Measurements from ENCODE around the gene MAT2A. TPM values are rescaled to one million over a fixed set of nuclear protein-coding genes. Genes with fewer than 3 reads are reported as not detected.
A peak's percentile ranks its signal among the peaks of the same experiment; 100 is the strongest.
"Not testable (repeated sequence)": the region's sequence is repeated elsewhere in the genome, so short reads cannot be mapped to it uniquely, and the experiment has no call there.

Gene MAT2A
- total RNA-seq, 1 experiment from 2014 or later: 250 TPM

DNA sequence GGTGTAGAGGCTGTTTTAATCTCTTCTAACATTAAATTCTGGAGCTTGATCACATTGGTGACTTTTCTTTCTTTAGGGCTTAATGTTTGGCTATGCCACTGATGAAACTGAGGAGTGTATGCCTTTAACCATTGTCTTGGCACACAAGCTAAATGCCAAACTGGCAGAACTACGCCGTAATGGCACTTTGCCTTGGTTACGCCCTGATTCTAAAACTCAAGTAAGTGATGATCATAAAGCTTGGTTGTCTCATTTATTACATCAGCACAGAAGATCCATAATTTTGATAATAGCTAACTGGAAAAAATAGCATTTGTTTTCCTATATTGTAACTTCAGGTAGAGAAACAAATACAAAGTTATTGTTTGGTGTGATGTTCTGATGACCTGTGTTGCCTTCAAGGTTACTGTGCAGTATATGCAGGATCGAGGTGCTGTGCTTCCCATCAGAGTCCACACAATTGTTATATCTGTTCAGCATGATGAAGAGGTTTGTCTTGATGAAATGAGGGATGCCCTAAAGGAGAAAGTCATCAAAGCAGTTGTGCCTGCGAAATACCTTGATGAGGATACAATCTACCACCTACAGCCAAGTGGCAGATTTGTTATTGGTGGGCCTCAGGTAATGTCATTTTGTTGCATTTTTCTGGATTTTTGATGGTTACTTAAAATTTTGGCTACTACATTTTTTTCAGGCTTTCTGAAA, 2.9 kb downstream of the MAT2A start:
- H3K4me1 Mint-ChIP-seq (ENCODE audit: low read depth, unreplicated experiment): peaks cover 28% of the 10 kb centered on the region

DNA sequence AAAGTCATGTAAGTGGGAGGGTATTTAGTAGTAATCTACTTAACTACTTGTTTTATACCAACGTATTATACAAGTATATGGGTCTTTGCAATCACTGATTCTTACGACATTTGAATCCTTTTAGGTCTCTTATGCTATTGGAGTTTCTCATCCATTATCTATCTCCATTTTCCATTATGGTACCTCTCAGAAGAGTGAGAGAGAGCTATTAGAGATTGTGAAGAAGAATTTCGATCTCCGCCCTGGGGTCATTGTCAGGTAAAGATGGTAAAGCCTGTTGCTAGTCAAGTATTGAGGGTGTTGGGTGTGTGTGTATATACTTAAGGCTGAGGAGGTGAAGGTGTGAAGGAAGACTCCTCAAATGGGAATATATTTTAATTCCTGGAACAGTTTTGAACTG, 3.8 kb downstream of the MAT2A start:
- Histone ChIP-seq H3K9me3 (no peaks in the 10 kb centered on the region), H3K4me1 (no peaks in the 10 kb centered on the region; the same call in none of the 2 replicates), H3K27me3 (replicated peaks; ENCODE audit: control insufficient read depth, insufficient read depth, low read length) (no peaks in the 10 kb centered on the region), H3K36me3 (ENCODE audit: control insufficient read depth, insufficient read depth, low read length) (peaks cover 2% of the 10 kb centered on the region; the same call in 1 of the 2 replicates), H3K4me3 (ENCODE audit: low read depth, low read length) (no peak overlapping the region)
- H3K27me3 Mint-ChIP-seq (ENCODE audit: insufficient read depth, unreplicated experiment): no peaks in the 10 kb centered on the region
- ChIA-PET POLR2A (interaction anchor here (1.0 kb wide), 1 partner anchor 10 kb away, joined by 6 read pairs; no protein-coding TSS in a partner anchor), CTCF (interaction anchor here (1.0 to 1.2 kb wide), 2 partner anchors 9 to 121 kb away, joined by 3 to 4 read pairs; no protein-coding TSS in a partner anchor)
- no peak overlapping the region for H3K4me3 Mint-ChIP-seq (ENCODE audit: unreplicated experiment)
- H3K4me1 Mint-ChIP-seq (ENCODE audit: low read depth, unreplicated experiment): peaks cover 28% of the 10 kb centered on the region
- TF ChIP-seq, protein P1, sequence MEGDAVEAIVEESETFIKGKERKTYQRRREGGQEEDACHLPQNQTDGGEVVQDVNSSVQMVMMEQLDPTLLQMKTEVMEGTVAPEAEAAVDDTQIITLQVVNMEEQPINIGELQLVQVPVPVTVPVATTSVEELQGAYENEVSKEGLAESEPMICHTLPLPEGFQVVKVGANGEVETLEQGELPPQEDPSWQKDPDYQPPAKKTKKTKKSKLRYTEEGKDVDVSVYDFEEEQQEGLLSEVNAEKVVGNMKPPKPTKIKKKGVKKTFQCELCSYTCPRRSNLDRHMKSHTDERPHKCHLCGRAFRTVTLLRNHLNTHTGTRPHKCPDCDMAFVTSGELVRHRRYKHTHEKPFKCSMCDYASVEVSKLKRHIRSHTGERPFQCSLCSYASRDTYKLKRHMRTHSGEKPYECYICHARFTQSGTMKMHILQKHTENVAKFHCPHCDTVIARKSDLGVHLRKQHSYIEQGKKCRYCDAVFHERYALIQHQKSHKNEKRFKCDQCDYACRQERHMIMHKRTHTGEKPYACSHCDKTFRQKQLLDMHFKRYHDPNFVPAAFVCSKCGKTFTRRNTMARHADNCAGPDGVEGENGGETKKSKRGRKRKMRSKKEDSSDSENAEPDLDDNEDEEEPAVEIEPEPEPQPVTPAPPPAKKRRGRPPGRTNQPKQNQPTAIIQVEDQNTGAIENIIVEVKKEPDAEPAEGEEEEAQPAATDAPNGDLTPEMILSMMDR (IDR thresholded peaks at IDR 0.05; ENCODE audit: insufficient read depth in 1 of 2, low read depth in 1 of 2, low read length in 1 of 2, severe bottlenecking in 1 of 2, unreplicated experiment in 1 of 2): no peak
- no peaks in the 10 kb centered on the region for H3K9me3 Mint-ChIP-seq (ENCODE audit: unreplicated experiment)
- H3K27ac Mint-ChIP-seq (ENCODE audit: unreplicated experiment): peak overlapping the region; percentile 29
- intact Hi-C loops (cut with micrococcal nuclease; ENCODE audit: unreplicated experiment): no loop called here
- DNase-seq: no peak
- no TSS peak for BruUV-seq (replicated peaks)
- H3K36me3 Mint-ChIP-seq (ENCODE audit: insufficient read depth, unreplicated experiment): peaks cover 100% of the 10 kb centered on the region

More for the DNA sequence above, 2.9 kb downstream of the MAT2A start:
- Mint-ChIP-seq H3K9me3 (ENCODE audit: unreplicated experiment) (no peaks in the 10 kb centered on the region), H3K36me3 (ENCODE audit: insufficient read depth, unreplicated experiment) (peaks cover 93% of the 10 kb centered on the region), H3K4me3 (ENCODE audit: unreplicated experiment) (no peak overlapping the region), H3K27me3 (ENCODE audit: insufficient read depth, unreplicated experiment) (no peaks in the 10 kb centered on the region), H3K27ac (ENCODE audit: unreplicated experiment) (no peak overlapping the region)
- intact Hi-C loops (cut with micrococcal nuclease; ENCODE audit: unreplicated experiment): no loop called here
- Histone ChIP-seq H3K4me1 (peaks cover 5% of the 10 kb centered on the region), H3K36me3 (ENCODE audit: control insufficient read depth, insufficient read depth, low read length) (peaks cover 2% of the 10 kb centered on the region; the same call in 1 of the 2 replicates), H3K4me3 (ENCODE audit: low read depth, low read length) (no peak overlapping the region), H3K9me3 (no peaks in the 10 kb centered on the region), H3K27me3 (replicated peaks; ENCODE audit: control insufficient read depth, insufficient read depth, low read length) (no peaks in the 10 kb centered on the region)
- CTCF ChIA-PET: no interaction called here
- DNase-seq: no peak
- TF ChIP-seq, protein P1 (IDR thresholded peaks at IDR 0.05; ENCODE audit: insufficient read depth in 1 of 2, low read depth in 1 of 2, low read length in 1 of 2, severe bottlenecking in 1 of 2, unreplicated experiment in 1 of 2): no peak
- POLR2A ChIA-PET: no interaction called here
- no TSS peak for BruUV-seq (replicated peaks)

DNA sequence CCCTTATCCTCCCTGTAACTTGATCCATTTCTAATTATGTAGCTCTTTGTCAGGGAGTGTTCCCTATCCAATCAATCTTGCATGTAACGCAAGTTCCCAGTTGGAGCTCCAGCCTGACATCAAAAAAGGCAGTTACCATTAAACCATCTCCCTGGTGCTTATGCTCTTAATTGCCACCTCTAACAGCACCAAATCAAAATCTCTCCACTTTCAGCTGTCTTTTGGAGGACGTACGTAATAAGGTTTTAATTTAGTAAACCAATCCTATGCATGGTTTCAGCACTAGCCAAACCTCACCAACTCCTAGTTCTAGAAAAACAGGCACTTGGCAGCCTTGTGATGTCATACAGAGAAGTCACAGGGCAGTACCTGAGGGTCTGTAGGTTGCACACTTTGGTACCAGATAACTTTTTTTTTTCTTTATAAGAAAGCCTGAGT, 5.3 kb downstream of the MAT2A start:
- H3K4me1 ChIP-seq: not testable (repeated sequence)

DNA sequence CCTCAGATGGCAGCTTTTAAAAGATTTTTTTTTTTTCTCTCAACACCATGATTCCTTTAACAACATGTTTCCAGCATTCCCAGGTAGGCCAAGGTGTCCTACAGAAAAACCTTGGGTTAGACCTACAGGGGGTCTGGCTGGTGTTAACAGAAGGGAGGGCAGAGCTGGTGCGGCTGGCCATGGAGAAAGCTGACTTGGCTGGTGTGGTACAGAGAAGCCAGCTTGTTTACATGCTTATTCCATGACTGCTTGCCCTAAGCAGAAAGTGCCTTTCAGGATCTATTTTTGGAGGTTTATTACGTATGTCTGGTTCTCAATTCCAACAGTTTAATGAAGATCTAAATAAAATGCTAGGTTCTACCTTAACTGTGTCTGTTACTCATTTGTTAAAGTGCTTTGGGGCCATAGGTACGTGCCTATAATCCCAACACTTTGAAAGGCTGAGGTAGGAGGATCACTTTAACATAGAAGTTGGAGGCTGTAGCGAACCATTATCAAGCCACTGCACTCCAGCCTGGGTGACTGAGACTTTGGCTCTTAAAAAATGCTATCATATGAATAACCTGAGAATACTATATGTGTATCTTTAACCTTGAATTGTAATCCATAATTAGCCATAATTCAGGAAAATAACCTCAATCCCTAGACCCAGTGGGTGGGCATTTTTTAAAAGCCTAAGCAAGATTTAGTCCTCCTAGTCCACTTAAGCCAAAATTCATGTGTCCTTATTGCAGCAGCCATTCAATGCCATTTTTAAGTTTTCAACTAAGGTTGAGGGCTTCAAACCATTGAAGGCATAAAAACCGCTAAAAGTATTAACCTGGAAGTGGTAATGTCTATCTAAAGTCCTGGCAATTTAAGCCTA, 6.2 kb downstream of the MAT2A start:
- H3K4me3 ChIP-seq (ENCODE audit: low read depth, low read length); H3K27me3 ChIP-seq (replicated peaks; ENCODE audit: control insufficient read depth, insufficient read depth, low read length); H3K4me3 Mint-ChIP-seq (ENCODE audit: unreplicated experiment); BruUV-seq (replicated peaks); H3K9me3 Mint-ChIP-seq (ENCODE audit: unreplicated experiment); H3K27ac Mint-ChIP-seq (ENCODE audit: unreplicated experiment); H3K36me3 ChIP-seq (ENCODE audit: control insufficient read depth, insufficient read depth, low read length); H3K9me3 ChIP-seq; H3K4me1 ChIP-seq; intact Hi-C loops (cut with micrococcal nuclease; ENCODE audit: unreplicated experiment); H3K27me3 Mint-ChIP-seq (ENCODE audit: insufficient read depth, unreplicated experiment); DNase-seq: not testable (repeated sequence)
- peaks cover 98% of the 10 kb centered on the region for H3K36me3 Mint-ChIP-seq (ENCODE audit: insufficient read depth, unreplicated experiment)
- POLR2A ChIA-PET: interaction anchor here (0.5 to 1.8 kb wide), 2 partner anchors 32 to 127 kb away, joined by 3 to 8 read pairs; partner anchors contain the start of genes SH2D6 and VAMP8
- CTCF ChIA-PET: interaction anchor here (0.6 kb wide), 1 partner anchor 81 kb away, joined by 5 read pairs; no protein-coding TSS in a partner anchor
- H3K4me1 Mint-ChIP-seq (ENCODE audit: low read depth, unreplicated experiment): peaks cover 26% of the 10 kb centered on the region

More for the DNA sequence above, 5.3 kb downstream of the MAT2A start:
- intact Hi-C loops (cut with micrococcal nuclease; ENCODE audit: unreplicated experiment); H3K9me3 Mint-ChIP-seq (ENCODE audit: unreplicated experiment); H3K9me3 ChIP-seq; H3K27me3 ChIP-seq (replicated peaks; ENCODE audit: control insufficient read depth, insufficient read depth, low read length); BruUV-seq (replicated peaks); H3K27me3 Mint-ChIP-seq (ENCODE audit: insufficient read depth, unreplicated experiment); H3K4me3 Mint-ChIP-seq (ENCODE audit: unreplicated experiment); DNase-seq; H3K4me3 ChIP-seq (ENCODE audit: low read depth, low read length); H3K36me3 ChIP-seq (ENCODE audit: control insufficient read depth, insufficient read depth, low read length); H3K27ac Mint-ChIP-seq (ENCODE audit: unreplicated experiment): not testable (repeated sequence)
- Mint-ChIP-seq H3K4me1 (ENCODE audit: low read depth, unreplicated experiment) (peaks cover 28% of the 10 kb centered on the region), H3K36me3 (ENCODE audit: insufficient read depth, unreplicated experiment) (peaks cover 98% of the 10 kb centered on the region)
- CTCF ChIA-PET: interaction anchor here (0.6 to 1.2 kb wide), 2 partner anchors 80 to 123 kb away, joined by 3 to 5 read pairs; no protein-coding TSS in a partner anchor
- POLR2A ChIA-PET: interaction anchor here (1.1 to 1.8 kb wide), 2 partner anchors 20 to 126 kb away, joined by 3 to 8 read pairs; partner anchors contain the start of gene SH2D6

All from Caco-2 (cell line).